GM21786 (cell line): ENCODE measurements around the gene SLC9C2.
"Not testable (repeated sequence)": the region's sequence is repeated elsewhere in the genome, so short reads cannot be mapped to it uniquely, and the experiment has no call there.

Experiments used
- ATAC-seq: cut with Tn5 transposase; IDR thresholded peaks from one replicate; pipeline ENCODE4 v1.9.1; 2021; ENCODE audit not compliant: unreplicated experiment

The SLC9C2 gene

DNA sequence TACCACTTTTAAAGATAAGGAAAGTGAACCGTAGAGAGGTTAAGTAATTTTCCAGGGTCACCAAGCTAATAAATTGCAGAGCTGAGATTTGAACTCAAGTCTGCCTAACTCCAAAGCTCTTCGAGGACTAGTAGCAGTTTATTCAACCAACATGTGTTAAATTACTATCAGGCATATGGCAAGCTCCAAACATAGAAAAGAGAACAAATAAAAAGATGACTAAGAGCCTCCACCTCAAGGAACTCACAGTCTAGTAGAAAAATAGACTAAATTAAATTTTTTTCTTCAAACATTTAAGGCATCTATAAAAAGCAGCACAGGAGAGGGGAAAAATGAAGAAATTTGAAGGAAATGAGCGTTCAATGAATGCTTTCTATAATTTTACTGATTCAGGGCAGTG, 22.2 kb downstream of the SLC9C2 start:
- no peak for ATAC-seq

DNA sequence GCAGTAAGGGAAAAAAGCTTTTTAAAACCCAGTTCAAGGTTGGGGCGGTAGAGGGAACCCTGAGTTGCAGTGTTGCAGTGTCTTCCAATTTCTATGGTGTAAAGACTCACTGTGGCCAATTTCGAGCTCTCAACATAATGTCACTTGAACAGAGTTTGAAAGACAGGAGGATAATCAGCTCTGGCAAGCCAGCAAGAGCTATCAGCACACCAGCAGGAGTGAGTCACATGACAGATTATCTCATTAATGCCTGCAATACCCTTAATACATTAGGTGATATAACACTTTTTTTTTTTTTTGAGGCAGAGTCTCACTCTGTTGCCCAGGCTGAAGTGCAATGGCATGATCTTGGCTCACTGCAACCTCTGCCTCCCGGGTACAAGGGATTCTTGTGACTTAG, 22.8 kb downstream of the SLC9C2 start:
- ATAC-seq = no peak

DNA sequence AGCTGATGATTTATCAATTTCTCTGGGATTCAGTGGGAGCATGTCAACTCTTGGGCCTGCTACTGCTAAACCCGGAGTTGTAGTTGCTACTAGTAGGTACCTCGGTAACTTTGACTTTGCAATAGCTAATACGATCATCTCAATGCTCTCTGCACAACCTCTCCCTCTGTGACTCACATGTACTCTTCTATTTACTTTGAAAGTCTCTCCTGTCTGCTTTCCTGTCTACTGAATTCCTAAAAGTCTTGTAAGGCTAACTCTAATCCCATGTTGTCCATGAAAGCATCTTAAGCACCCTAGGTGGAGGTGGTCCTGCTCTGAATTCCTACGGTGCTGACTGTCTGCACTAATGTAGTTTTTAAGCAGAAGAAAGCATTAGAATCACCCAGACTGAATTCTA, 29.3 kb downstream of the SLC9C2 start:
- no peak for ATAC-seq

DNA sequence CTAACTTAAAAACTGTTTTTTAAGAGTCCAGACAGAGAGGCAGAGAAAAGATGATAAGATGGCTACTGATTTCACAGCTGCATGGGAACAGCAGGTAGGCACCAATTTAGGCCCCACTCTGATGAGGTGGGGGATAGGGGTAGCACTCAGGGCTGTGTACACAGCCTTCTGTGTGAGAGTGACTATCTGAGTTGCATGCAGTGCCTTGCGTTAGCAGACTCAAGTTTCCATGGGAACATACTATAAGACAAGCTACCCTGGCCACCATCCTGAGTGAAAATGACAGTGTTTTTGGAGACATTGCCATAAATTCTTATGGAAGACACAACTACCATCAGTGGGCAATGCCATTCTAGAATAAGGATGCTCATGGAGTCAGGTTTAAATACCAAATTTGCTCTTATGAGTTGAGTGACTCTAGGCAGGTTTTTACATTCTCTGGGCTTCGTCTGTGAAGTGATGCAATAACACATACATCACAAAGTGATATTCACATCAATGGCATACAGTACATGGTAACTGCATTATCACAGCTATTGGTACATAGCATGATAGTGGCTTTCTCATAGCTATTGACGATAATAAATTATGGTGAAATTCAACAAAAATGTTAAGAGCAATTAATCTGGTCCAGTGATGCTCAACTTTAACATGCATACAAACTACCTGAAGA, 30.5 kb downstream of the SLC9C2 start:
- no peak for ATAC-seq

DNA sequence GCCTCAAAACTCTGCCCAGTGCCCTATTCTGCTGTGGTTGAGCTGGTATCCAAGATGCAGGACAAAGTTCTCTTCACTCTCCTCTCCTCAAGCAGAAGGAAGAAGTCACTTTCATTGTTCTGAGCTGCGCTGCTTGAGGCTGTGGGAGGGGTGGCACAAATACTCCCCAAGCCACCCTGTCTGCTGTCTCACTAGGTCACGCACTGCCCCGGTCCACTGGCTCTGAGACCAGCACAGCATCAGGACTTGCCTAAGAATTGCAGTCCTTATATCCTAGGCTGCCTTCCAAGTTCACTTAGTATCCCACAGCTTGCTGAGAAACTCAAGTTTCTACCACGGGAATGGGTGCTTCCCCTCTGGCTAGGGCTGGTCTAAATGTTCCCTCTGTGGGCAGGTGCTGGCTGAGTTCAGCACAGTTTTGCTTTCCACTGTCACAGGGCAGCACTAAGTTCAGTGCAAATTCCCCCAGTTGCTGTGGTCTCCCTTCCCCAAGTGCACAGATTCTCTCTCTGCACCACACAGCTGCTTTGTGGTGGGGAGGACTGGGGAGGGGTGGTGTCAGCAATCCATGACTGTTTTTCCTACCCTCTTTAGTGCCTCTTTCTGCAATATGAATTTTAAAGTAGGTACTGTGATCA, 32.4 kb downstream of the SLC9C2 start:
- peak; percentile 78 for ATAC-seq

DNA sequence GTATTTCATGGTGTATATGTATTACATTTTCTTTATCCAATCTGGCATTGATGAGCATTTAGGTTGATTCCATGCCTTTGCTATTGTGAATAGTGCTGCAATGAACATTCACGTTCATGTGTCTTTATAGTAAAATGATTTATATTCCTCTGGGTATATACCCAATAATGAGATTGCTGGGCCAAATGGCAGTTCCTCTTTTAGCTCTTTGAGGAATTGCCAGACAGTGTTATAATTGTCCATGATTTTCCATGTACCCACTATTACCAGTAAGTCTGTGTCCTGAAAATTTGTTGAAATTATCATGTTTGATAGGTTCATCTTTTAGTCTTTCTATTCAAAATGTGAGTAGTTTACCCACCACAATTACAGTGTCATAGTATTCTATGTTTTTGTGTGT, 34.4 kb downstream of the SLC9C2 start:
- ATAC-seq = no peak

DNA sequence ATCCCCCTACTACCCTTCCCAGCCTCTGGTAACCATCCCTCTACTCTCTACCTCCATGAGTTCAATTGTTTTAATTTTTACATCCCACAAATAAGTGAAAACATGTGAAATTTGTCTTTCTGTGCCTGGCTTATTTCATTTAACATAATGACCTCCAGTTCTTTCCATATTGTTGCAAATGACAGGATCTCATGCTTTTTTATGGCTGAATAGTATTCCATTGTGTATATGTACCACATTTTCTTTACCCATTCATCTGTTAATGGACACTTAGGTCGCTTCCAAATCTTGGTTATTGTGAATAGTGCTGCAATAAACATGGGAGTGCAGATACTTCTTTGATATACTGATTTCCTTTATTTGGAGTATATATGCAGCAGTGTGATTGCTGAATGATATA, 39.0 kb downstream of the SLC9C2 start:
- ATAC-seq = not testable (repeated sequence)

DNA sequence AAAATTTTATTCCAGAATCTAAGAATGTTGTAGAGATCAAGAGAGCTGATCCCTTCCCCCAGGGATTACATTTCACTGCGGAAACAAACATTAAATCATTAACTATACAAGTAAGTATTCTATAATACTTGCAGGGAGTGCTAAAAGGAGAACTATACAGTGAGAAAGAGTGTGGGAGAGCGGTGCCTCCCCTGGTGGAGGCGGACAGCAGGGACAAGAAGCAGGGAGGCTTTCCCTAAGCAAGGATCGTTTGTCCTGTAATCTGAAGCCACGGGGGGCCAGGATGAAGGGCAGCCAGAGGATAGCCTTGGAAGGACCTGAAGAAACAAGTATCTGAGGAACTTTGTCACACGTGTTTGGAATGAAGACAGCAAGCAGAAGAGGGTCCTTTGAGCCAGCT, 40.1 kb downstream of the SLC9C2 start:
- no peak for ATAC-seq

DNA sequence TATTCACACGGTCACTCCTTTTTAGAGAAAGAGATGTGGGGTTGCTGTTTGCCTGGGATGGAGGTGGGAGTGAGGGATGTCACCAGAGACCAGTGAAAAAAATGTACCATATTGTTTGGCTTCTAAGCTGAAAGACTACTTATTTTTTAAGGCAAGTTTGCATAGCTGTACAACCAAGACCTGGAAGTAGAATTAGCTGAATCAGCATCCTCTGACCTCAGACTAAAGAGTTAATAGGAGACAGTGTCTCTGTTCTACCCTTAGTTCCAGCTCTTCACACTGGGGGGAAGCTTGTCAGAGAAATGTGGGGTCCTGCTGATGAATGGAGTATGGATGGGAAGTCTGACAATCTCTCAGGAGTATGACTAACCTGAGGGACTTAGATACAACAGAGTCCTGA, 41.6 kb downstream of the SLC9C2 start:
- no peak for ATAC-seq

DNA sequence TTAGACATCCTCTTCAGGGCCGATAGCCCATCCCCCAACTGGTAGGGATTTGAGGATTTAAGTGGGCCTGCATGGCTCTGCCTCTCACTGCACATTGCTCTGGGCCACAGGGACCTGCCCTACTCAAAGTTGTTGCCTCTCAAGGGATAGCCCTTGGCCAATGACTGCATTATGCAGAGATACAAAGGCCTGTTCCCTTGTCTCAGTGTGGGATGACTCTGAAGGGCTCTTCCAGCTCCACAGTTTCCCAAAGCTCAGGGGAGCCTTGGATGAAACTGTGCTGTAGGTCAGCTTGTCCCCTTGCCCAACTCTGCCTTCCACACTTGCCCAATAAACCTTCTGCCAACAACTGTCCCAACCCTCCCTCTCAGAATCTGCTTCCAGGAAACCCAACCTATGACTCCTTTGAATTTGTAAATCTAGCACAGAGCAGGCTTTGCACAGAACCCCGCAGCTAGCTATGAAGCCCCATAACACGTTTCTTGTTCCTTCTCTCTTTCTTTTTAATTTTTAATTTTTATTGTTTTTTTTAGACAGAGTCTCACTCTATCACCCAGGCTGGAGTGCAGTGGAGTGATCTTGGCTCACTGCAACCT, 42.5 kb downstream of the SLC9C2 start:
- ATAC-seq = no peak

DNA sequence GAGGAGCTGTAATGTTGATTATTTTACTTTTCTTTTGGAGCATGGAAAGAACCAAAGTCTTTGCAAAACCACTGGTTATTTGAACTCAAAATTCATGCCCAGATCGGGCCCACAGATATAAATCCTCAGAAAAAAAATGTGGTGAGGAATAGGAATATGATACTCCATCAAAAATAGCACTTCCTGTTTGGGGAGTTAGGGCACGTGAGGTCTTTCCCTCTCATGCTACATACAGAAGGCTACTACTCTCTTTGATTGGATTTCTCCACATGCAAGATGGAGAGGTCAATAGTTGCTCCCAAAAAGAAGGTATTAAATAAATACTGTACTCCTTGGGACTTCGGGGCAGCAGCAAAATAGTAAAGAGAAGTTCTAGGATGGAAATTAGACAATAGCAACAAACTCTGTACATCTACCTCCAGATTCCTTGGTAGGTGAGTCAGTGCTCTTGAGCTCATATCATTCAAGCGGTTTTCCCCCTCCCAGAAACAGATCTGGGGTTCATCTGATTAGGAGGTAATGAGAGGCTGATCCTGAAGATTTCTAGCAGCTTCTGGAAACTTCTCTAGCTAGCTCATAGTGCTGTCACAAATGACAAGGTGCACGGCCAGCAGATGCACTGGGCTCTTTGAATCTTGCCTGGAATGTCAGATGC, 47.1 kb downstream of the SLC9C2 start:
- no peak for ATAC-seq

DNA sequence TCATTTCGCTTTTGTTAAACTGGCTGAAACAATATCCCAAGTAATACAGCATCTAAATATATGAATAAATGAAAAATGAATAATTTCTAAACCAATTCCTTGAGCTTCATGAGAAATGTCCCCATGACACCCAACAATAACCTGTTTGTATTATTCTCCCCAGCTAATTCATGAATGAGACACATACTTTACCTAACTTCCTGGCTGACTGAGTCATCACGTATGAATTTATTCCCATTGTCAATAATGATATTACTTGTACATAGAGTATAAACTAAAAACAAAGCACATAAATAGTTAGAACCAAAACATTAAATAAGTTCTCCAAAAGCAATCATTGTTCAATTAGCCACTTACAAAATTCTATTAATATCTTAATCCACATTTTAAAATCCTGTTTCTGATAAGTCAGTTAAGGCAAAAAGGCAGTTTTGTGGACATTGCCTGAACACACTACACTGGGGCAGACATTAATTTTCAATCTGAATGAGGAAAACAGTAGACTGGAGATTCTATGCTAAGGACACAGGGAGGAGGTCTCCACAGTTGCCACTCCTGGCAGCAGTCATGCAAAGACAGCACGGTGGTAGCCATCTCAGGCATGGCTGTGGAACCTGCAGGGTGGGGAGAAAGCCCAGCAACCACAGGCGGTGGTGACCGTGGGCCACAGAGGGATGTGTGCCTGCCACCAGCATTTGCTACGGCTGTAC, 48.2 kb downstream of the SLC9C2 start:
- ATAC-seq = no peak

DNA sequence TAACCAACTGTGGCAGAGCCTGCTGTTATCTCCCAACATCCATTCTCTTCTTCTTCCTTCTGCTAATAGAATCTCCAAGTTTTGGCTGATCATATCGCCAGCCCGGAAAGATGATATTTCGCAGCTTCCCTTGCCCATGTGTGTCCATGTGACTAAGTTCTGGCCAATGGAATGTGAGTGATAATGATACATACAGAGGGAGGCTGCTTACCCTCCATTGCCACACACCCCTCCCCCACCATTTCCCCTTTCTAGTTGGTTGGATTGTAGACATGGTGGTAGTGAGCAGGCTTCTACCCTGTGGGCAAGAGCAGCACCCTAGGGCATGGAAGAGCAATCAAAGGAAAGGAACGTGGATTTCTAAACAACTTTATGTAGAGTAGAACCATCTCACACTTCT, 48.8 kb downstream of the SLC9C2 start:
- no peak for ATAC-seq

DNA sequence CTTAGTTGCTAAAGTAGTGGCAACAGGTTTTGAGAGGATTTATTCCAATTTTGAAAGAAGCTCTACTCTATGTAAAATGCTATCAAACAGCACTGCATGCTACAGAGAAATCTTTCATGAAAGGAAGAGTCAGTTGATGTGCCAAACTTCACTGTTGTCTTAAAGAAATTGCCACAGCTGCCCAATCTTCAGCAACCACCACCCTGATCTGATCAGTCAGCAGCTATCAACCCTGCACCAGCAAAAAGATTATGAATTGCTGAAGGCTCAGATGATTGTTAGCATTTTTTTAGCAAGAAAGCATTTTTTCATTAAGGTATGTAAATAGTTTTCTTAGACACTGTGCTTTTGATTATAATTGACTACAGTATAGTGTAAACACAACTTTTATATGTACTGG, 49.6 kb downstream of the SLC9C2 start:
- ATAC-seq = no peak

DNA sequence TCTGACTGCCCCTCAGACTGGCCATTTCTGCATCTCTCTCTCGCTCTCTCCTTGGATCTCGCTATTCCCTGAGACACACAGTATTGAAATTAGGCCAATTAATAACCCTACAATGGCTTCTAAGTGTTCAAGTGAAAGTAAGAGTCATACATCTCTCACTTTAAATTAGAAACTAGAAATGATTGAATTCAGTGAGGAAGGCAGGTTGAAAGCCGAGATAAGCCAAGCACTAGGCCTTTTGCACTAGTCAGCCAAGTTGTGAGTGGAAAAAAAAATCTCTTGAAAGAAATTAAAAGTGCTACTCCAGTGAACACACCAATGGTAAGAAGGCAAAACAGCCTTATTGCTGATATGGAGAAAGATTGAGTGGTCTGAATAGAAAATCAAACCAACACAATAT, 51.2 kb downstream of the SLC9C2 start:
- no peak for ATAC-seq

DNA sequence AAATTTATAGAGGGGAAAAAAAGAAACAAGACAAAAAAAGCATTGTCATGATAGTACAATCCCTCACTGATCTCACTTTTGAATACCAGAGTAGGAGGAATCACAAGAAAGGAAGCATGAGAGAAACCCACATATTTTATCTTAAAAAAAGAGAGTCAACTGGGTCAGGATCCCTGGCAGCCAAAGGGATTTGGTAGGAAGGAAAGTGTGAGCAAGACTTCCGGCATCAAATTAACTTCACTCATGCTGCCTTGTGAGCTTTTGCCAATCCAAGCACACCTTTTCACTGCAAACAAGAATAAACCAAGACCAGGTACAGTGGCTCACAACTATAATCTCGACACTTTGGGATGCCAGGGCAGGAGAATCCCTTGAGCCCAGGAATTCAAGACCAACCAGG, 53.1 kb downstream of the SLC9C2 start:
- ATAC-seq = no peak

DNA sequence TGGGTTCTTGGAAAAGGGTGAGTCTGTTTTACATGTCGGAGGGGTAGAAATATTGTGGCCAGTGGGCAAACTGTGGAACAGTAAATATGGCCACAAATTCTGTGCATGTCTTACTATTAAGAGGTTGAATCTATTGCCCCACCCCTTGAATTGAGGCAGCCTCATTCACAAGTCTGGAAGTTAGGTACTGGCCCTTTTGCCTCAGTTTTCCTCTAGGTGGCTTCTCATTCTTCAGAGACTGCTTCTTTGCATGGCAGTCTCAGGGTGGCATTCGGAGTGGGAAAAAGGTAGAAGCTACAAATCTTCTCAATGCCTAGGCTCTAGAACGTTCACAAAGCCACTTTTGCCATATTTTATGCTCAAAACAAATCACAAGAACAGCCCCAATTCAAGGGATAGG, 57.2 kb downstream of the SLC9C2 start:
- ATAC-seq = no peak

DNA sequence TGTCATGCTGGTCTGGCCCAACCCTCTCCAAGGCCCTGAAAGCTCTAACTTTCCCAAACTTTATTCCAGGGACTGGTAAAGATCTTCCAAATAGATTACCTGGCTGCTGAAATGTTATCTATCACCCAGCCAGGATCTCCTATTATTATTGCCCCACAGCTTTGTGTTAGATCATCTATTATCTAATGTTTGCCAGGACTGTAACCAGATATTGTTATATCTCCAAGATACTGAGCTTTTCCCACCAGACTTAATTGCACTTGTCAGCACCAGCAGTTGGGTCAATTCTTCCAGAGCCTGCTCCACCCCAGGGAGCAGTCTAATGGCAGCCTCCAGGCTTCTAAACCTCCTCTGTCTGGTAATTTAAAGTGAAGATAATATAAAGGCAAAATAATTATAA, 66.6 kb downstream of the SLC9C2 start:
- no peak for ATAC-seq

DNA sequence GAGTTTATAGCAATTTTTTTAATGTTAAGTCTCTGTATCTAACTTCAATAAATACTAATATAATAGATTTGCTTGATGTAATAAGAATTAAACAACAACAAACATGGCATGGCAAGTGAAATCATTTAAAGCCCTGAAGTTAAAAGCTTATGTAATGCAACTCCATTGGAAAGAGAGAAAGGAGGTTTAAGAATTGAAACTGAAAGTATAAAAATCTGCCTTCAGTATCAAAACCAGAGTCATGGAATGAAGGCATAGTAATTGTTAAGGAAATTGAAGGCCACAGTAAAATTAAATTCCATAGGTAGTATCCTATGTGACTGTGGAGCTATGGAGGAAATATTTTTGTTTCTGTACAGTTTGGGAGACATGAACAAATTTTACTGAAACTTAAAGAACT, 70.6 kb downstream of the SLC9C2 start:
- ATAC-seq = no peak

DNA sequence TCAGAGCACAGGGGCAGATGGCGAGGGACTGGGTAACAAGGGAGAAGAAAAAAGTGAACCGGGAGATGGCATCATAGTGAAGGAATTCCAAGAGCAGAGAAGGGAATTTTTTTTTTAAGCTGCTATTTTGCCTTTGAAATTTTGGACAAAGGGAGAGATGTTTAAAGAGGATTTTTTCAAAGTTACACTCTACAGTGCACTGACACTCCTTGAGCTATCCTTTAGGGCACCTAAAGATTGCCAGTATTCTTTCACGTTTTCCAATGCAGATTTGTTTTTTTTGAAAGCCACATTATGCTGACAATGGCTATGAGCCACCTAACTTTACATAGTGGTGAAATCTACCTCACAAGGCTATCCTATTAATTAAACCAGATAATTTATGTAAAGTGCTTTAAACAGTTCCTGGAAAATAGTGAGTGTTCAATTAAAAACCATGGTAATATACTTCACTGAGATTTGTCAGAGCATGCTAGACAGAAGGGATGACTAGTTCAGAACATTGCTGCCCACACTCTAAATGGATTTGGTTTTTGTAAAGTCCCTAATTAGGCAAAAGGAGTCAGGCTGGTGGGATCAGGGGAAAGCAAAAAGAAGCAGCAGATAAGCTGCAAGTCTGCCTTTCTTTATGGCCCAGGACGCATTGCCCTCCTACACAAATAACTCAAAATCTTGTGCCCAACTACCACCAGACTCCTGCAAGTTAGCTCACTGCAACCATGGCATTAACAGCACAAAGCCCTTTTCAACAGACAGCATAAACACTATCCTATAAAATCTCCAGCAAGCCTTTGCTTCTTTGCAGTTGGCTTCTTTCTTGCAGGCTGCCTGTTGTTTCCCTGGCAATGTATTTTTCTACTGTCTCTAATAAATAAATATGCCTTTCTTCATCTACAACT, 71.8 kb downstream of the SLC9C2 start:
- no peak for ATAC-seq

DNA sequence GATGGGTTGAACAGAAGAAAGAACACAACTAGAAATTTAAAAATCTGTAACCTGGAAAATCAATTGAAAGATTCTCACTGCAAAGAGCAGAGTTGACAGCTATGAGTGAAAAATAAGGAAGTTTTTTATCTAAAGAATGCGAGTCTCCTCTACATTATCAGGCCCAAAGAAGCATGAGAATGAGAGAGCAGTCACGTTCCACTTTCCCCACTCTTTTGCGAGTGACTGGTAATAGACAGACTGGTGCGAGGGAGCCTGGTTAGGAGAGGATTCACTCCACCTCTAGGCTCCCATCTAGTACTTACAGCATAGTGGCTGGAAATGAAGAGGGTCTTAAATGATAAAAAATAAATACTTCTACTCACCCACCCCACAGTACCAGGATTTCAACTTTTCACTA, 73.8 kb downstream of the SLC9C2 start:
- no peak for ATAC-seq
